ENCODE measurements around the gene GPR68.

GRCh38 chr14:91294153-91294552 is 49.6 kb upstream of the GPR68 start:
- no peak for TF ChIP-seq CTCF (IDR thresholded peaks at IDR 0.05)
- TF ChIP-seq EZH2 (IDR thresholded peaks at IDR 0.05; ENCODE audit: borderline replicate concordance, insufficient read depth, low read depth, low read length, poor library complexity, severe bottlenecking), result no peak
